Right atrium auricular region (tissue), 2 donors: ENCODE data around the gene SOWAHA. TPM values are rescaled to one million over a fixed set of nuclear protein-coding genes. Genes with fewer than 3 reads are reported as not detected.
A peak's percentile ranks its signal among the peaks of the same experiment; 100 is the strongest.

Experiments used
- DNase-seq: peaks from one replicate; pipeline ENCODE4 v3.0.0-alpha.2; 2019; ENCODE audit warnings: low spot score
- H3K27ac ChIP-seq, 2 donors: fragments of 200-600 bp; sonication (generic); 1 replicate in 1 of 2; 2 replicates in 1 of 2; pipeline ENCODE4 v1.5.1; 2016 to 2019
- H3K27me3 ChIP-seq, 2 donors: fragments of 200-600 bp; sonication (generic); one replicate each; pipeline versions ENCODE4 v1.5.1 to v1.6.0; 2017 to 2019
- H3K36me3 ChIP-seq: fragments of 200-600 bp; sonication (generic); one replicate; pipeline ENCODE4 v1.5.1; 2016
- H3K4me1 ChIP-seq, 2 donors: fragments of 200-600 bp; sonication (generic); one replicate each; pipeline versions ENCODE4 v1.5.1 to v1.6.0; 2017 to 2019
- H3K4me3 ChIP-seq, 2 donors: fragments of 200-600 bp; sonication (generic); 1 replicate in 1 of 2; 2 replicates in 1 of 2; pipeline ENCODE4 v1.5.1; 2017 to 2019; ENCODE audit warnings: mild to moderate bottlenecking in 1 of 2, moderate library complexity in 1 of 2
- H3K9me3 ChIP-seq, 2 donors: fragments of 200-600 bp; sonication (generic); one replicate each; pipeline ENCODE4 v1.5.1; 2019
- CTCF ChIP-seq, 2 donors: fragments of 200-600 bp; sonication (generic); IDR thresholded peaks; one replicate each; pipeline ENCODE4 v1.5.1; 2019; ENCODE audit warnings: antibody characterized with exemption in 2 of 2
- total RNA-seq, 2 donors: library from RNA; depleted of rRNA; stranded (reverse); fragments of >200 nt; gene quantifications; one replicate each; pipeline ENCODE4 v1.1.0, GENCODE V29; 2016

Gene SOWAHA
- not detected for total RNA-seq

DNA sequence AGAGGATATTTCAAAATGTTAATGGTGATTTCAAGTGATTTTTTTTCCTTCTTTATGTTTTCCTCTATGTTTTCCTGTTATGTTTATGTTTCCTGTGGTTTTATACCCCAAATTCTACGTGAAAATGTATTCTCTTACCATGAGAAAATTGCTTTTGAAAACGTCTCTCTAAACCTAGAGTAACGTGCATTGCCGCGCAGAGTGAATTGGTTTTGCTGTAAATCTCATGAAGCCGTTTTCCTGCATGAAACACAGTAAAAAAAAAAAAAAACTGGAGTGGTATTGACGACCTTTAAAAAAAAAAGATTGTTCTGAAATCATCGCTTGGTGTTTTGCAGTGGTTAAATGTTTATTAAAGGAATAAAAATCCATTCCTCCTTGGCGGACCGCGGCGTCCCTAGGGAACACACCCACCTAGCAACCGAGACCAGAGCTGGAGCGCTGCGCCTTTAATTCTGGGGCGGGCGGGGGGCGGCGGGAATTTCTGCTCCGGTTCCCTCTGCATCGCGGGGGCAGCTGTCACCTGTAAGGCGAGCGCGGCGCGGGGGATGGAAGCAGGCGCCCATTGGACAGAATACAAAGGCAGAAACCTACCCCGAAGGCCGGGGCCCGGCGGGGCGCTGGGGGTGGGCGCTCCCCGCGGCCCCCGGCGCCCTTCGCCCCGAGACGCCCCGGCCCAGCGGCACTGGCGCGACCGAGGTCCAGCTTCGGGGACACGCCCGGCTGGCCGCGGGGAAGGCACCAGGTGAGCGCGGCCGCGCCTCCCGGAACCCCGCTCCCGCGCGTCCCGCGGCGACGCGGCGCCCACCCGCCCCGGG, at the start of gene SOWAHA:
SOWAHA (plus strand) TSS at position 522 of the 818 bp plus-strand sequence. CDS start 320 bp downstream, outside the sequence.
- peaks cover 17 to 21% of the 10 kb centered on the region in 2 donors for H3K27me3 ChIP-seq
- no peak for TF ChIP-seq CTCF (IDR thresholded peaks at IDR 0.05)

GRCh38 chr5:132764051-132764450, 49.1 kb upstream of the SOWAHA start:
- no peak for TF ChIP-seq CTCF (IDR thresholded peaks at IDR 0.05)
- no peak overlapping the region for H3K4me3 ChIP-seq
- H3K27me3 ChIP-seq, result no peaks in the 10 kb centered on the region
- H3K4me1 ChIP-seq, result peaks cover 0 to 22% of the 10 kb centered on the region in 2 donors
- H3K36me3 ChIP-seq, result peaks cover 62% of the 10 kb centered on the region
- peak; percentile 51 for DNase-seq
- H3K9me3 ChIP-seq, result no peaks in the 10 kb centered on the region
- H3K27ac ChIP-seq, result no peak overlapping the region

More for the DNA sequence above, at the start of gene SOWAHA:
- Histone ChIP-seq H3K9me3 (no peaks in the 10 kb centered on the region), H3K36me3 (no peaks in the 10 kb centered on the region), H3K4me1 (peaks cover 0 to 15% of the 10 kb centered on the region in 2 donors), H3K27ac (no peak within 1 kb of the TSS), H3K4me3 (peak within 1 kb of the TSS; percentile 11 to 44)
- no peak for DNase-seq

DNA sequence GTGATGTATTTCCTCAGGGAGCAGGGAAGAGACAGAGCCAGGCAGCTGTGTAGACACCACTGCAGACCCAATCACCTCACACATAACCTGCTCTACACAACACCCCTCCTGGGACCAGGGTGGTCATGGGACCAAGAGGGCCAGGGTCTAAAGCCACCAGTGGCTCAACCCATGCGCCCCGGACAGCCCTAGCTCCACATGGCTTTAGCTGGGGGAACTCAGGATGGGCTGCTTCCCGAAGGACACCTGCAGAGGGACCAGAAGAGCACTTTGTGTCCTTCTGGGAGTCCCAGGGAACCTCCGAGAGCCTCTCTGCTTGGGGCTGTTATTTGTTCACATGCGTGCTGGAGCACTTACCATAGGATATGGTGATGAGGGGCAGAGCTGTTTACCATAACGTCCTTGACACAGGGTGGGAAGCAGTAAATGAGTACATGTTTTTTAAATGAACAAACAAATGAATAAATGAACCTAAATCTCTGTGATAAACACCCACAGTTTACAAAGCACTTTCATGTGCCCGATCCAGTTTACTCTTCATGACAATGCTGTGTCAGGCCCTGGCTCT, 48.3 kb upstream of the SOWAHA start:
- no peak overlapping the region for H3K4me3 ChIP-seq
- TF ChIP-seq CTCF (IDR thresholded peaks at IDR 0.05), result no peak
- peaks cover 0 to 22% of the 10 kb centered on the region in 2 donors for H3K4me1 ChIP-seq
- H3K27me3 ChIP-seq, result no peaks in the 10 kb centered on the region
- H3K36me3 ChIP-seq, result peaks cover 55% of the 10 kb centered on the region
- no peak overlapping the region for H3K27ac ChIP-seq
- no peak for DNase-seq
- no peaks in the 10 kb centered on the region for H3K9me3 ChIP-seq

DNA sequence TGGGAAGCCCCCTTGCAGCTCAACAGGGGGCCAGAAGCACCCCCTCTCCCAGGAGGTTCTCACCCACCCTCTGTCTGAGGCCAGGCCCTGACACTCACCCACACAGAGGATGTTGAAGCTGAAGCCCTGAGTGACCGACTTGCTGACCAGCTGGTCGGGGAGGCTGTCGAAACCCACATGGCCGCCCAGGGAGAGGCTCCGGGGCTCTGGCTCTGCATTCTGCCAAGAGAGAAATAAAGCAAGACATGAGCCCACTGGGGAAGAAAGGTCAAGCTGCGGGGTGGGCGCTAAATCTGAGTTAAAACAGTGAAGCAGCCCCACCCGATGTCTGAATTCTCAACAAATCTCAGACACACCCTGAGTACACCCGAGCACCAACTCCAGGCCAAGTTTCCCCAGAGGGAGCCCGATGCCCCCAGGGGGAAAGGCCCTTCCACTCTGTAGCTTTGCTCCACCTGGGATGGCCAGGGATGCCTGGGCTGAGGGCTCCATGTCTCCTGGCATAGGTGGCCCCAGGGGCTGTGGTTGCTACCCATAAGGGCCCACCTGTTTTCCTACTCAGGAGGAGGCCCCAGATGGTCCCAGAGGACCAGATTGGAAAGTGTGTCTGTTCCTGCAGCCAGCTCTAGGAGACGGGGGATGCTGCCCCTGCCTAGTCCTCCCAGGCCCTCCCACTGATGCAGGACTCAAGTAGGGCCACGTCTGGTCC, 47.6 kb upstream of the SOWAHA start:
- peaks cover 0 to 26% of the 10 kb centered on the region in 2 donors for H3K4me1 ChIP-seq
- no peak for DNase-seq
- H3K36me3 ChIP-seq, result peaks cover 48% of the 10 kb centered on the region
- H3K9me3 ChIP-seq, result no peaks in the 10 kb centered on the region
- no peak for TF ChIP-seq CTCF (IDR thresholded peaks at IDR 0.05)
- H3K27me3 ChIP-seq, result no peaks in the 10 kb centered on the region
- peak overlapping the region in 1 of 2 donors; percentile 24 for H3K27ac ChIP-seq
- H3K4me3 ChIP-seq, result no peak overlapping the region

DNA sequence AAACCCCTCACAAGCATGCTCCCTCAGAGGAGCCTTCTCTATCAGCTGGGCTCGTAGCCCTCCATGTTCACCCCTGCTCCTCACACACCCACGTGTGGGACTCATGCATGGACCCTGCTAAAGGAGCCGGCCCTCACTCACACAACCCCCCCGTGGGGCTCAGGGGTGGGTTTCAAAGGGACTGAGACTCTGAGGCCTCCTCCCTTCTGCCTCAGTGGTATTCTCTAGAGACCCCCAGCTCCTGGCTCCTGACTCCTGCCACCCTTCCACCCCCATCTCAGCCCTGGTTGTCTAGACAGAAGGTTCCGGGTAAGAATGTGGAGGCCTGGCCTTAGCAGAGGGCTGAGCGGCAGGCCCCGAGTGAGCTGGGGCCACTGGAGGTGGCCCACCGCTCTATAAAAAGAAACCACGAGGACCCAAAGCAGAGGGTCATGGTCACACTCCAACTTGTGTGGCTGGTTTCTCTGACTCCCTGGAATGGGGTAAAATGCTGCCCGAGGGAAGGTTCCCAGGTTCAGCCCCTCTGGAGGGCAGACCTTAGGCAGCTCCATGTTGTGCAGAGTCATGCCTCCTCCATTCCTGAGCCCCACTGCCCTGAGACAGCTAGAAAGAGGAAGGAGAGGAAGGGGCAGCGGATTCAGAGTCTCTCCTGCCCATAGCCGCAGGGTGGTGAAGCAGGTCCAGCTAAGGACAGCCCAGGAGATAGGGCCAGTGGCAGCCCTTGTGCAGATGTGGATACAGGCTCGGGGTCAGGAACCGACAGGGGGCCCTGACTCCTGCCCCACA, 46.9 kb upstream of the SOWAHA start:
- no peak for DNase-seq
- Histone ChIP-seq H3K4me3 (no peak overlapping the region), H3K27ac (no peak overlapping the region), H3K36me3 (peaks cover 40% of the 10 kb centered on the region), H3K4me1 (peaks cover 0 to 33% of the 10 kb centered on the region in 2 donors), H3K27me3 (no peaks in the 10 kb centered on the region), H3K9me3 (no peaks in the 10 kb centered on the region)
- no peak for TF ChIP-seq CTCF (IDR thresholded peaks at IDR 0.05)
